K562 (cell line): Measurements from ENCODE around the gene MYBPHL. TPM values are rescaled to one million over a fixed set of nuclear protein-coding genes. Genes with fewer than 3 reads are reported as not detected.

Experiments
- CREB3L1 ChIP-seq: fragments of 450-650 bp; IDR thresholded peaks from 2 replicates; pipeline ENCODE4 v1.6.1; 2014; ENCODE audit warnings: low read depth, mild to moderate bottlenecking, moderate library complexity, borderline replicate concordance
- ESRRA ChIP-seq: fragments of 450-650 bp; IDR thresholded peaks from 2 replicates; pipeline ENCODE4 v1.6.1; 2014; ENCODE audit warnings: low read depth, mild to moderate bottlenecking, moderate library complexity, borderline replicate concordance
- GABPB1 ChIP-seq: sonication (generic); formaldehyde crosslinking; IDR thresholded peaks from 2 replicates; pipeline ENCODE4 v1.8.0; 2022; ENCODE audit warnings: mild to moderate bottlenecking, missing genetic modification reagents
- KDM4B ChIP-seq, 2 experiments: fragments of 450-650 bp in 1 of 2; sonication (generic) in 1 of 2; IDR thresholded peaks; 2 replicates each; pipeline ENCODE4 v1.6.1; 2016 to 2017; ENCODE audit warnings: borderline replicate concordance in 2 of 2, antibody characterized with exemption in 1 of 2, low read depth in 1 of 2, mild to moderate bottlenecking in 1 of 2
- POLR2A ChIP-seq: fragments of 450-650 bp; conservative IDR thresholded peaks from 2 replicates; pipeline ENCODE4 v1.6.1; 2016
- ZNF444 ChIP-seq: fragments of 250-450 bp; sonication (Bioruptor Pico); IDR thresholded peaks from 2 replicates; pipeline ENCODE4 v1.4.0; 2020; ENCODE audit warnings: mild to moderate bottlenecking, moderate library complexity
- polyA plus RNA-seq, 8 experiments: library from polyadenylated mRNA; depleted of rRNA in 4 of 8; stranded (reverse) in 5 of 8; unstranded in 3 of 8; fragments of >200 nt; fragmentation: Nextera tagmentation in 2 of 8; fragmentation: Illumina TruSeq in 1 of 8; extraction: Ambion mirVana in 2 of 8; extraction: Trizol in 1 of 8; gene quantifications; 2 replicates each; pipeline versions ENCODE4 v1.2.1 to v1.2.3, GENCODE V29; 2011 to 2014; ENCODE audit warnings: inconsistent platforms in 1 of 8, missing spikeins in 1 of 8
- total RNA-seq, 7 experiments: library from RNA; depleted of rRNA in 6 of 7; stranded (reverse); fragments of >200 nt in 6 of 7; fragmentation: Illumina TruSeq in 2 of 7; extraction: Trizol in 2 of 7; gene quantifications; 2 replicates each; pipeline versions ENCODE4 v1.2.1 to v1.2.3, GENCODE V29; 2011 to 2021; ENCODE audit warnings: low replicate concordance in 1 of 7
- TF ChIP-seq, protein P1 (sequence below): fragments of 250-450 bp; sonication (Bioruptor Pico); IDR thresholded peaks from 2 replicates; pipeline ENCODE4 v1.8.0; 2022; ENCODE audit warnings: moderate library complexity, mild to moderate bottlenecking, inconsistent platforms

MYBPHL gene
- total and polyA plus RNA-seq, 9 of the 15 experiments (the other 6 are each of a cell fraction or from before 2014, with no cell fraction given) = 0.20 to 1.9 (median 0.33) TPM

- no peak for TF ChIP-seq KDM4B (IDR thresholded peaks at IDR 0.05; ENCODE audit: borderline replicate concordance in 2 of 2, low read depth in 1 of 2)
- TF ChIP-seq CREB3L1 = no peak
- no peak for TF ChIP-seq ZNF444
- peak; percentile 21; the same call in 1 of the 2 replicates for TF ChIP-seq ESRRA
- TF ChIP-seq GABPB1 (CRISPR knock-in tag) = peak; percentile 98
- TF ChIP-seq, protein P1, sequence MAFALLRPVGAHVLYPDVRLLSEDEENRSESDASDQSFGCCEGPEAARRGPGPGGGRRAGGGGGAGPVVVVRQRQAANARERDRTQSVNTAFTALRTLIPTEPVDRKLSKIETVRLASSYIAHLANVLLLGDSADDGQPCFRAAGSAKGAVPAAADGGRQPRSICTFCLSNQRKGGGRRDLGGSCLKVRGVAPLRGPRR (CRISPR knock-in tag) = no peak
- 0 out of 2 replicates have a peak, but pooled peaks have one; percentile 16 for TF ChIP-seq POLR2A
These were observed 52.2 kb downstream of the MYBPHL start (continued) for GRCh38 chr1:109254621-109255096.
